HepG2 (cell line): ENCODE results near the gene IL16. TPM values are rescaled to one million over a fixed set of nuclear protein-coding genes. Genes with fewer than 3 reads are reported as not detected.

Source experiments
- ATAC-seq: fragments of 200-7000 bp; cut with Tn5 transposase; 3 replicates; pipeline ENCODE4 v1.9.1; 2020; ENCODE audit warnings: mild to moderate bottlenecking, moderate library complexity
- BruUV-seq: library from RNA; stranded (reverse); fragments of 400-500 nt; replicated peaks from 2 replicates; lab custom pipeline; 2021; lab: Mats Ljungman, UMichigan
- CTCF ChIA-PET: fragments of 300-600 bp; formaldehyde crosslinking; extraction: SDS; loops from one replicate; lab custom pipeline; 2021; ENCODE audit warnings: low total read pairs, inconsistent platforms, low intra/inter-chr PET ratio; lab: Yijun Ruan, JAX
- POLR2A ChIA-PET: fragments of 350-600 bp; sonication (Branson Sonifier 250); formaldehyde crosslinking; loops from one replicate; lab custom pipeline; 2020; ENCODE audit warnings: antibody characterized with exemption, inconsistent platforms; lab: Yijun Ruan, JAX
- DNase-seq: peaks from one replicate; pipeline ENCODE4 v3.0.0-alpha.2; 2015; ENCODE audit warnings: low spot score
- FAIRE-seq: peaks from 3 replicates; lab custom pipeline; 2011; peaks lifted over from hg19 to GRCh38; lab: Jason Lieb, UNC
- H2AFZ ChIP-seq: one replicate; pipeline ENCODE4 v1.6.1; 2011; ENCODE audit warnings: low read length, inconsistent platforms
- H3K27ac ChIP-seq: fragments of 300-600 bp; 3 replicates; pipeline ENCODE4 v1.8.0; 2011; ENCODE audit warnings: mixed run types, mild to moderate bottlenecking, mixed read lengths, low read length, inconsistent platforms; ENCODE audit not compliant: insufficient read depth; ENCODE audit errors: extremely low read length
- H3K27me3 ChIP-seq, 2 experiments: fragments of 200-600 bp in 1 of 2; 2 replicates in 1 of 2; 3 replicates in 1 of 2; pipeline versions ENCODE4 v1.6.0 to v1.8.0; 2011; ENCODE audit warnings: low read length in 2 of 2, mild to moderate bottlenecking in 2 of 2, moderate library complexity in 2 of 2, inconsistent platforms in 1 of 2; ENCODE audit not compliant: insufficient read depth in 2 of 2, control insufficient read depth in 1 of 2
- H3K36me3 ChIP-seq, 2 experiments: fragments of 200-600 bp in 1 of 2; replicated peaks in 1 of 2; 2 replicates in 1 of 2; 3 replicates in 1 of 2; pipeline versions ENCODE4 v1.5.1 to v1.8.0; 2011; ENCODE audit warnings: low read length in 2 of 2, inconsistent platforms in 1 of 2; ENCODE audit not compliant: insufficient read depth in 2 of 2, control insufficient read depth in 1 of 2
- H3K4me1 ChIP-seq: 2 replicates; pipeline ENCODE4 v1.5.1; 2012; ENCODE audit warnings: low read length, inconsistent platforms; ENCODE audit not compliant: insufficient read depth
- H3K4me2 ChIP-seq: 2 replicates; pipeline ENCODE4 v1.6.0; 2011; ENCODE audit warnings: low read depth, low read length, inconsistent platforms
- H3K4me3 ChIP-seq, 3 experiments: fragments of 200-600 bp in 1 of 3; sonication (generic), shearing (Covaris generic) in 1 of 3; replicated peaks in 1 of 3; 2 replicates each; pipeline ENCODE4 v1.5.1; 2011 to 2016; ENCODE audit warnings: low read length in 3 of 3, inconsistent platforms in 2 of 3, low read depth in 2 of 3, mild to moderate bottlenecking in 2 of 3, control low read depth in 1 of 3, mixed read lengths in 1 of 3; ENCODE audit not compliant: insufficient read depth in 1 of 3
- H3K79me2 ChIP-seq: one replicate; pipeline ENCODE4 v1.6.1; 2011; ENCODE audit warnings: low read length, inconsistent platforms; ENCODE audit not compliant: insufficient read depth
- H3K9ac ChIP-seq: 2 replicates; pipeline ENCODE4 v1.6.0; 2011; ENCODE audit warnings: mild to moderate bottlenecking, low read depth, low read length, inconsistent platforms; ENCODE audit not compliant: insufficient read depth
- H3K9me3 ChIP-seq: 2 replicates; pipeline ENCODE4 v1.5.1; 2012; ENCODE audit warnings: mild to moderate bottlenecking, low read length
- H4K20me1 ChIP-seq: 2 replicates; pipeline ENCODE4 v1.6.0; 2011; ENCODE audit warnings: inconsistent platforms, mild to moderate bottlenecking, low read length, moderate library complexity; ENCODE audit not compliant: insufficient read depth
- ARHGAP35 ChIP-seq: sonication (generic); formaldehyde crosslinking; IDR thresholded peaks from 2 replicates; pipeline ENCODE4 v1.9.0; 2022; ENCODE audit warnings: mild to moderate bottlenecking, inconsistent platforms, moderate library complexity, missing genetic modification reagents, borderline replicate concordance
- BRCA1 ChIP-seq: sonication (generic); formaldehyde crosslinking; IDR thresholded peaks from 2 replicates; pipeline ENCODE4 v1.4.0; 2020; ENCODE audit warnings: missing genetic modification reagents
- E2F2 ChIP-seq: sonication (generic); formaldehyde crosslinking; IDR thresholded peaks from 2 replicates; pipeline ENCODE4 v1.4.0; 2020; ENCODE audit warnings: missing genetic modification reagents, borderline replicate concordance
- GMEB2 ChIP-seq: IDR thresholded peaks from 2 replicates; pipeline ENCODE4 v1.6.1; 2016; ENCODE audit warnings: missing biosample characterization, missing genetic modification reagents, low read depth
- MATR3 ChIP-seq: sonication (generic); formaldehyde crosslinking; IDR thresholded peaks from 2 replicates; pipeline ENCODE4 v1.4.0; 2020; ENCODE audit warnings: missing genetic modification reagents
- MAX ChIP-seq: IDR thresholded peaks from 2 replicates; pipeline ENCODE4 v1.6.1; 2012; ENCODE audit warnings: inconsistent platforms
- PHF20 ChIP-seq: sonication (generic); formaldehyde crosslinking; IDR thresholded peaks from 2 replicates; pipeline ENCODE4 v1.5.0; 2020; ENCODE audit warnings: mild to moderate bottlenecking, missing genetic modification reagents
- TEF ChIP-seq: sonication (generic); formaldehyde crosslinking; IDR thresholded peaks from 2 replicates; pipeline ENCODE4 v1.5.0; 2020; ENCODE audit warnings: missing genetic modification reagents
- THYN1 ChIP-seq: sonication (generic); formaldehyde crosslinking; IDR thresholded peaks from 2 replicates; pipeline ENCODE4 v1.8.1; 2023; ENCODE audit warnings: low read depth, mild to moderate bottlenecking, moderate library complexity, missing genetic modification reagents, borderline replicate concordance
- YY1 ChIP-seq: IDR thresholded peaks from 2 replicates; pipeline ENCODE4 v1.6.1; 2011; ENCODE audit warnings: low read length, low read depth, moderate library complexity, mild to moderate bottlenecking; ENCODE audit not compliant: insufficient read depth, insufficient replicate concordance
- ZNF350 ChIP-seq: sonication (generic); formaldehyde crosslinking; IDR thresholded peaks from 2 replicates; pipeline ENCODE4 v1.4.0; 2020; ENCODE audit warnings: mild to moderate bottlenecking, low read depth, missing genetic modification reagents, borderline replicate concordance
- ZNF446 ChIP-seq: sonication (generic); formaldehyde crosslinking; IDR thresholded peaks from 2 replicates; pipeline ENCODE4 v1.5.0; 2020; ENCODE audit warnings: mild to moderate bottlenecking, missing genetic modification reagents
- ZNF614 ChIP-seq: IDR thresholded peaks from 2 replicates; pipeline ENCODE4 v1.6.1; 2018; ENCODE audit warnings: missing biosample characterization, missing genetic modification reagents, inconsistent platforms, borderline replicate concordance
- ZNF660 ChIP-seq: sonication (generic); formaldehyde crosslinking; IDR thresholded peaks from 2 replicates; pipeline ENCODE4 v1.5.1; 2020; ENCODE audit warnings: mild to moderate bottlenecking, low read depth, missing genetic modification reagents, borderline replicate concordance
- WGBS: methylation state at CpG from one replicate; pipeline ENCODE4 v1.1.6; 2017; ENCODE audit warnings: low lambda C conversion rate; 5-methylcytosine and 5-hydroxymethylcytosine counted together
- in situ Hi-C: cut with HindIII; loops from 2 replicates; pipeline ENCODE4 v1.10.0; 2017; ENCODE audit warnings: low pct_unique_long_range_greater_than_20kb; ENCODE audit not compliant: extremely low pct_ligation_motif_present
- intact Hi-C: fragments of 100-400 bp; cut with micrococcal nuclease; formaldehyde crosslinking; loops from one replicate; pipeline ENCODE4 v1.10.0; 2022; ENCODE audit not compliant: unreplicated experiment
- polyA plus RNA-seq, 8 experiments: library from polyadenylated mRNA; depleted of rRNA in 3 of 8; stranded (reverse) in 7 of 8; unstranded in 1 of 8; fragments of >200 nt; fragmentation: Illumina TruSeq in 4 of 8; extraction: Trizol in 4 of 8; gene quantifications; 2 replicates each; pipeline versions ENCODE4 v1.2.1 to v1.2.3, GENCODE V29; 2011 to 2016; ENCODE audit warnings: low read depth in 4 of 8, missing spikeins in 1 of 8, mixed read lengths in 1 of 8; ENCODE audit not compliant: insufficient read depth in 1 of 8
- total RNA-seq, 5 experiments: library from RNA; depleted of rRNA; stranded (reverse); fragments of >200 nt; fragmentation: Illumina TruSeq; extraction: Trizol; gene quantifications; 2 replicates each; pipeline ENCODE4 v1.2.3, GENCODE V29; 2016; ENCODE audit warnings: low read depth in 1 of 5

IL16 gene
- total and polyA plus RNA-seq, 2 of the 13 experiments (the other 11 are each of a cell fraction or from before 2014, with no cell fraction given), result 0.03 TPM; not detected in 1

- Histone ChIP-seq H3K4me3 (no peak overlapping the region), H3K79me2 (no peaks in the 10 kb centered on the region), H3K4me2 (no peak overlapping the region), H3K27ac (no peak overlapping the region), H3K36me3 (no peaks in the 10 kb centered on the region), H2AFZ (no peak overlapping the region), H3K27me3 (peaks cover 0 to 6% of the 10 kb centered on the region in 2 experiments; a peak in 2 of 5 replicates), H3K4me1 (no peaks in the 10 kb centered on the region), H4K20me1 (no peaks in the 10 kb centered on the region), H3K9ac (no peak overlapping the region), H3K9me3 (no peaks in the 10 kb centered on the region)
- POLR2A ChIA-PET, result no interaction called here
- WGBS, result 15% methylated on average over 3 of the region's 3 CpGs
- BruUV-seq, result no TSS peak
- DNase-seq (no peak), FAIRE-seq (no peak), ATAC-seq (no peak)
- TF ChIP-seq TEF (CRISPR knock-in tag), result no peak
- no peak for TF ChIP-seq YY1
- TF ChIP-seq MATR3 (CRISPR knock-in tag), result no peak
- no peak for TF ChIP-seq ZNF446 (CRISPR knock-in tag)
- TF ChIP-seq BRCA1 (CRISPR knock-in tag), result no peak
- TF ChIP-seq ZNF350 (CRISPR knock-in tag), result no peak
- TF ChIP-seq THYN1 (CRISPR knock-in tag), result no peak
- TF ChIP-seq PHF20 (CRISPR knock-in tag), result no peak
- TF ChIP-seq E2F2 (CRISPR knock-in tag), result no peak
- TF ChIP-seq GMEB2, result no peak
- TF ChIP-seq ARHGAP35 (CRISPR knock-in tag), result no peak
- TF ChIP-seq ZNF660 (CRISPR knock-in tag), result no peak
- TF ChIP-seq MAX, result no peak
- no peak for TF ChIP-seq ZNF614
- intact Hi-C loops (no loop called here), in situ Hi-C loops (no loop called here)
- CTCF ChIA-PET, result no interaction called here
Observed at GRCh38 chr15:81166636-81167305, 29.9 kb upstream of the IL16 start.
